ENCODE results near the gene UNKL.

DNA sequence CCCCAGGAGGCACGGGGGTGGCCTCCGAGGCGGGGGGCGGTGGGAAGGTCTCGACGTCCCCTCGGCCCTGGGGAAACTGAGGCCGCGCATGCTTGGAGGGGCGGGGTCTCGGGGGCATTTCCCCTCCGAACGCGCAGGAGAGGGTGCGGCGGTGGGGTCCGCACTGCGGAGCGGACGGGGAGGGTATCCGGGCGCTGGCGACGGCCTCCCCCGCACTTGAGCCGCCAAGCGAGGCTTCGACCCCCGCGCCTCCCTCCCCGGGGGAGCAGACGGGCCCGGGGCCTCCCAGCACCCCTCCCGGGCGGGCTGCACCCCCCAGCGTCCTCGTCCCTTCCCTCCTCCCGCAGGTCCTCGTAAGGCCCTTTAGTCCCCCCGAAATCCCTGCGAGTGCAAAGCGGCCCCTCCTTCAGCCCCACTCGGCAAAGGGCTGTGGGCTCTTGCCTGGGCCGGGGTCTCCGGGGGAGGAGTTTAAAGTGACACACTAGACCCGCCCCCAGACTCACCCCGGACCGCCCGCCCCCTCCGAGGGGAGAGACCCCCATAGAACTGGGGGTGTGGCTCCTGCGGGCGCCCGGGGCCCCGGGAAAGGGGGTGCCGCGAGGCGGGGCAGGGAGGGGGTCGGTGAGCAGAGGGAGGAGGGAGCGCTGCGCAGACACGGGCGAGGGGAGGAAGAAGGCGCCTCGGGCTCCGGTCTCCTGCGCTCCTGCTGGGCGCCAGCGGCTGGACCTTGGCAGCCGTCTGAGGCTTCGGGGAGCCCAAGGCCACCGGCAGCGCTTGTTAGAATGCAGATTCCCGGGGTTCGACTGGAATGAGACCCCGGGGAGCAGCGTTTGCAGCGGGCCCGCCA is 80.4 kb downstream of the UNKL start:
- TF ChIP-seq, protein P1, sequence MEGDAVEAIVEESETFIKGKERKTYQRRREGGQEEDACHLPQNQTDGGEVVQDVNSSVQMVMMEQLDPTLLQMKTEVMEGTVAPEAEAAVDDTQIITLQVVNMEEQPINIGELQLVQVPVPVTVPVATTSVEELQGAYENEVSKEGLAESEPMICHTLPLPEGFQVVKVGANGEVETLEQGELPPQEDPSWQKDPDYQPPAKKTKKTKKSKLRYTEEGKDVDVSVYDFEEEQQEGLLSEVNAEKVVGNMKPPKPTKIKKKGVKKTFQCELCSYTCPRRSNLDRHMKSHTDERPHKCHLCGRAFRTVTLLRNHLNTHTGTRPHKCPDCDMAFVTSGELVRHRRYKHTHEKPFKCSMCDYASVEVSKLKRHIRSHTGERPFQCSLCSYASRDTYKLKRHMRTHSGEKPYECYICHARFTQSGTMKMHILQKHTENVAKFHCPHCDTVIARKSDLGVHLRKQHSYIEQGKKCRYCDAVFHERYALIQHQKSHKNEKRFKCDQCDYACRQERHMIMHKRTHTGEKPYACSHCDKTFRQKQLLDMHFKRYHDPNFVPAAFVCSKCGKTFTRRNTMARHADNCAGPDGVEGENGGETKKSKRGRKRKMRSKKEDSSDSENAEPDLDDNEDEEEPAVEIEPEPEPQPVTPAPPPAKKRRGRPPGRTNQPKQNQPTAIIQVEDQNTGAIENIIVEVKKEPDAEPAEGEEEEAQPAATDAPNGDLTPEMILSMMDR (IDR thresholded peaks at IDR 0.05; ENCODE audit: low read length), result no peak
- TF ChIP-seq EZH2 (IDR thresholded peaks at IDR 0.05; ENCODE audit: borderline replicate concordance, low read length), result no peak

Data from OCI-LY1 (cell line).